Stimulated activated CD4-positive, alpha-beta T cell treated with anti-CD3 and anti-CD28 coated beads, Interleukin-1b, Interleukin-23, amount 100 ng/mL, for 24 hours (primary cell): ENCODE measurements around the gene COMMD6.
"Not testable (repeated sequence)": the region's sequence is repeated elsewhere in the genome, so short reads cannot be mapped to it uniquely, and the experiment has no call there.

Source experiments
- DNase-seq, 4 experiments: peaks; one replicate each; pipeline ENCODE4 v3.0.0-alpha.2; 2020; ENCODE audit warnings: low read depth in 4 of 4, low spot score in 1 of 4

COMMD6 gene

DNA sequence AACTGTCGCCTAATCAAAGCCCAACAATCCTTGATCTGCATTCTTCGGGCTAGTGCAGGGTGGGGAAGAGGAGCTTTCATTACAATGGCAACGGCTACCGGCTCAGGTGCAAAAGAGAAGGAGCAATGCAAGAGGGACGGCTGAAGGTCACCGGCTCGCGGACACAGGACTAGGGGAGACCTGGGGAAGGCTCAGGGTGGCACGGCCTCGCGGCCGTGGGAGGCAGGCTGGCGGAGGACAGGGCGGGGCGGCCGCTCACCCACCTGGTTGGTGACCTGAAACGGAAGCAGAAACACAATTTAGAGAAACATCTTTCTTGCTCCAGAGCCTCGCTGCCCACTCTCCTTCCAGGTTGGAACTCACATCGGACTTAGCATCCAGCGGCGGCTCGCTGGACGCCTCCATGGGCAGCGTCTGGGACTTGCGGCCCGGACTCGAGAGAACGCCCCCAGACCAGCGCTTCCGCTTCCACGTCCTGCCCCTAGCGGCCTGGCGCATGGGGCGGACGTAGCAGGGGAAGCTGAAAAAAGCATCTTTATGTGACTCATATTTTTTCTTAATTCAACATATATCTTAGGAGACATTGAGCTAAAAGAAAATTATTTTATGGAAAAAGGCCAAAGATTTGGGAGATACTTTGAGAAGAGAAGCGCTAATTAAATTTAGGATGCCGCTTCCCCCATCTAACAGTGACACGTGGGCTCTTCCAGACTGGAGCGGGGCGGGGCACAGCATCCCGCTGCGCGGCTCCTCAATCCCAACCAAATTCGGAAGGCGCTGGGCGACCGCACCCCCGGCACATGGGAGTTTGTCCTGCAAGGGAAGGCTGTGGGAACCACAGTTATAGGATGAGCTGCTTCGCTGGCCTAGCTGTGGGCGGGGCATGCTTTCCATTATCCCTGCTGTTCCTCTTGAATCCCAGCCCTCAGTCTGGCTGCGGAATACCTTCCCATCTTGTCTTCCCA lies at the start of gene COMMD6:
Gene COMMD6, minus strand, starts transcription at position 441 of the 965 bp plus-strand sequence. Its CDS starts 36 bp downstream, at position 405.
- peak; percentile 37 to 54 (median 48) for DNase-seq

DNA sequence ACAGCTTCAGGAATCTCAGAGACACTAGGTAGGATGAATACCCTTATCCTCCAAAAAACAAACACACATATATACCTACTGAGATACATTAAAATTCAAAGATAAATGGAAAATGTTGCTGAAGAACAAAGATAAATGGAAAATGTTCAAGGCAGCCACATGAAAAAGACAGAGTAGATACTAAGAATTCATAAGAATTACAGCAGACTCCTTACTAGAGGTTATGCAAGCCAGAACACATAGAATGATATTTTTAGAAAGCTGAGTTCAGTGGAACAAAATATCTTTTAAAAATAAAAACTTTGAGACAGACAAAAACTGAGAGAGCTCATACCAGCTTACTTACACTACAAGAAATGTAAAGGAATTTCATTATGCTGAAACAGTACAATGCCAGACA lies 47.5 kb upstream of the COMMD6 start:
- no peak for DNase-seq

DNA sequence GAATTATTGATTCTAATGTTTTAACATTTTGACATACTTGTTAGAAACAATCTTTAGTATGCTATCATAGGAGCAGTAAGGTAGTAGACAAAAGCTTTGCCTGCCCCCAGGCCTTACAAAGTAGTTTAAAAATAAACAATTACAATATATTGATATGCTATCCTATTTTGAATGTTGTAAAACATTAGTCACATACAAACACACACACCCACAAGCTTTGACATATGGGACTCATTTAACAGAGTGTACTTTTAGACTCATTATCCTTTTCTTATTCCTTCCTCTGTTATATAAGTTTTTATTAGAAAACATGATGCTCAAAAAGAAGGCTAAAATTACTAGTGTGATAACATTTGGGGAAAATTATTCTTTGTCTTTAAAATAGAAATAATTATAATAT lies 45.5 kb upstream of the COMMD6 start:
- no peak for DNase-seq

DNA sequence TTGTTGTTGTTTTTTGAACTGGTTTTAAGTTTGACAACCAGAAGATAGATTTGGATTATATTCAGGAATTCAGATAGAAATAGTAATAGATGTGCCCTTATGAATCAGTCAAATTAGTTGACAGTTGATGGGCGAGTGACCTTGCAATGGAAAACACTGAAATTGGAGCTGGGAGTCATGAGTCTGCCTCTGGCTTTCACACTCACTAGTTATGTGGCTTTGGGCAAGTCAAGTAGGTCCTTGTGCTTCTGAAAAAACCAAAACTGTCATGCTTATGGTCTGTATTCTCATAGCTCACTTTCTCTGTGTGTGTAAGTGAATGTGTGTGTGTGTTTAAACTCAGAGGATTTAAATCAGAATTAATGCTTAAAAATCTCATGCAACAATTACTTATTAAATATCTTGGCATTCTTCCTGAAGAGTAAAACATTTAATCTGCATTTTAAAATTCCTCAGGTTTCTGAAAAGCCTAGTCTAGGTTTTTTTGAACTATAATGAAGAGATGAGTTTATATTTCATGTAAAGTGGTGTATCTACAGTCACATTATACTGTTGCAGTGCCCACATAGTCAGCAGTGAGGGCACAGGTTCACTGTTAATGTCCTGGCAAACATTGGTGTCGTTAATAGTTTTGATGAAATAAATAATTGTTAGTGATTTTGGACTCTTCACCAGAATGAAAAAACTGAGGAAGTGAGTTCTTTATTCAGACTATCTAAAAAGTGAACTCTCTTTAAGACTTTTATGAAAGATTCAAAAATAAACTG lies 44.4 kb upstream of the COMMD6 start:
- DNase-seq, result no peak

DNA sequence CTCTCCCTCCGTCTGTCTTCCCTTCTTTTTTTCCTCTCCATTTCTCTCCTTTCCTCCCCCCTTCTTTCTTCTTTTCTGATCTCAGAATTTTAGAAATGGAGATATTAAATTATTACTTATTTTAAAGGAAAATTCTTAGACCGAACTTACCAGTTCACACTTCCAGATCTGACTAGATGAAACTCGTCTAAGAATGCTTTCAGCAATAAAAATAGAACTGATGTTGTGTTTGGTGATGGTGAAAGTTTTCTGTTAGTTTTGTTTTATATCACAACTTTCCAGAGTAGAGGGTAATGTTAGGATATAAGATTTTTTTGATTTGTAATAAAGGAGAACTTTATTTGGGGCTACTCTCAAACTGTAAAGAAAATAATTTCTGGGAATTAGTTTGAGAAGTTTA lies 41.9 kb upstream of the COMMD6 start:
- DNase-seq, result no peak

DNA sequence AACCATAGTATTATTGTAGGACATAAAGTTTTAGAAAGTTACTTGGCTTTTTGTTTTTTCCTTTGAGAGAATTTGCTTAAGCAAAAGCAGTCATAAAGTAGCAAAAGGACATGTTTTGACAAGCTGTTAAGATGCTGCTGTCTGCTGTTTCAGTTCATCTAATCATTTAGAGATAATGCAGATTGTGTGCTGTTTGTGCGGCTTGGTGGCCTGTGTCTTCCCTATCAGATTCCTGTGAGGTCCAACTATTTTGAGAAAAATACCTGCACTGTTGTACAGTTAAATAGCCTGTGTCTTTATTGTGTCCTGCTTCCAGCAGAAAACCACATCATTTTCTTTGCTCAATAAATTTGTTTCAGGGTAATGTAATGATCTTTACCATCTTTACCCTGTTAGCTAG lies 31.9 kb upstream of the COMMD6 start:
- no peak for DNase-seq

DNA sequence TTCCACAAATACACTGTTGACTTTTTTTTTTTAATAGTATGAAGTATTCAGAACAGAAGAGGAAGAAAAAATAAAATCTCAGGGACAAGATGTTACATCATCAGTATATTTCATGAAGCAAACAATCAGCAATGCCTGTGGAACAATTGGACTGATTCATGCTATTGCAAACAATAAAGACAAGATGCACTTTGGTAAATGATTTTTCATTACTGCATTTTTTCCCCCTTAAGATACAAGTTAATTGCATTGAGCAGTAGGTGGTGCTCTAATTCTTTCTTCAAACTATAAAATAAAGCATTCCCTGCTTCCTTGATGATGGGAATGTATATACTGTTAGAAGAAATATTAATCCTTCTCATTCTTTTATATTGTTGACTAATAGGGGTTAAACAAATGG lies 29.0 kb upstream of the COMMD6 start:
- DNase-seq, result no peak

DNA sequence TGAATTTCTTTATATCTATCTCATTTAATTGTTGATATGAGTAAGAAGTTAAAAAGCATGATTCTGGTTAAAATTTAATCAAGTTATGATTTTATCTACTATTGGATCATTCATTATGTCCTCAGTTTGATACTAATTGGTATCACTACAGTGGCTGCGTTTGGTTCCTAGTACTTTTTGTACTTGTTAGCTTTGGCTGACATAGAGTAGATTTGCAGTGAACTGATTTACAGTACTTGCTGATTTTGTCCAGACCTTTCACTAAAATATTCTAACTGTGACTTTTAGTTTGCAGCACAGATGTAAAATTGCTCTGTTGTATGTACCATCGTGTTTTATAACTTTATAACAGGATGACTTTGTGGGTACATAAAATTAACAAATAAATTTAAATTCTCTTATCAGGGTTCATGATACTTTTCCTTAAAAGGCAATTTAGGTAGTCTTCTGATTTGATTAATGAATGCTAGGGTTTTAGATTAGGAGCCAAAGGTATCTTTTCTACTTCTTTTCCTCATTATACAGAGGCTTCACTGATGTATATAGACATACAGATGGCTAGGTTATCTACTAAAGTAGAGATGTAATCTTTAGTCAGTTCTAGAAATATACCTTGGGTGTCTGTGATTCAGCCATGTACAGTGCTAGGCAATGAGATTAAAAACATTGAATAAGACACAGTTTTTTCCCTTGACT lies 20.7 kb upstream of the COMMD6 start:
- DNase-seq, result no peak

DNA sequence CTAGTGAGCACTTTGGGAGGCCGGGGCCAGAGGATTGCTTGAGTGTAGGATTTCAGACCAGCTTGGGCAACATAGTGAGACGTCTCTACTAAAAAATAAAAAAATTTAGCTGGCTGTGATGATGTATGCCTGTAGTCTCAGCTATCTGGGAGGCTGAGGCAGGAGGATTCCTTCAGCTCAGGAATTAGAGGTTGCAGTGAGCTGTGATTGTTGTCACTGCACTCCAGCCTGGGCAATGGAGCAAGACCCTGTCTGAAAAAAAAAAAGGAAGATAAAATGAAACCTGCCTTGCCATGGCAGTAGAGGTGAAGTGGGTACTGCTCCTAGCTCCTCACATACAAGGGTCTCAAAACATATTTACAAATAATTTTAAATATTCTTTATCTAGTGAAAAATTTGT lies 19.3 kb upstream of the COMMD6 start:
- no peak for DNase-seq

DNA sequence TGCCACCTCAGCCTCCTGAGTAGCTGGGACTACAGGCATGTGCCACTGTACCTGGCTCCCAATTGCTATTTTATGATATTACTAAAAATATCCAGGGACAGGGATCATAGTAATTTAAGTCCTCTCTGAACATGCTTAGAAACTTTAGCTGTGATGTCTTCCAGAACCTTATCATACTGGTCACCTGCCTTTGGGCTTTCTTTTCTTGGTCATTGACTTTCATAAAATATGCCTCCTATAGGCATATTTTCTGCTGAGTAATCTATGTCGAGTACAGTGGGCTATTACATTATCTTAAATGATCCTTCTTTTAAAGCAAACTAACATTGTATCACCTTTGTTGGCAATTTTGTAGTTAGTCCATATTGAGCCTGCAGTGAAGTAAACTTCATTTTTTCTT lies 18.2 kb upstream of the COMMD6 start:
- DNase-seq, result no peak

DNA sequence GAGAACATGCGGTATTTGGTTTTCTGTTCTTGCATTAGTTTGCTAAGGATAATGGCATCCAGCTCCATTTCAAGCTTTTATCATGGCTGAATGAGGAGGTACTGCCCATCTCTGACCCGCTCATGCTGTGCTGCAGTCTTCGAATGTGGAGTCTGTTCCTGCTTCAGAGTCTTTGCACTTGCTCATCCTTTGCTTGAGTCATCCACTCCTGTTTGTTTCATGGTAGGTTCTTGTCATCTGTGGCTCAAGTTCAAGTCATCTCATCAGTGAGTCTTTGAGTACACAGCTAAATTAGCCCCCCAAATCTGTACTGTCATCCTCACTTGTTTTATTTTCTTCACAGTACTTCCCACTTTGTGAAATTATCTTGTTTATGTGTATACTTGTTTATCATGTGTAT lies 17.3 kb upstream of the COMMD6 start:
- DNase-seq, result no peak

DNA sequence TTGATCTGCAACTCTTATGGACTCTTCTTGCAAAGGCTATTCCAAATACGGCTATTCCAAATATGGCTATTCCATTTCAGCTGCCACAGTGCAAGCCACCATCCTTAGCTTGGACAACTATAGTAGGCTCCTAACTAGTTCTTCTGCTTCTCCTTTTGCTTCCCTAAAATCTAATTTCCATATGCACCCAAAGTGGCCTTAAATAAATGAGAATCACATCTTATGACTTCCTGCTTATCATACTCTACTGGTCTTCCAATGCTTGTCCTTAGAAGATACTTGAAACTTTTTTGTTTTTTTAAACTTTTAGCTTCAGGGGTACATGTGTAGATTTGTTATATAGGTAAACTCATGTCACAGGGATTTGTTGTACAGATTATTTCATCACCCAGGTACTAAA lies 16.8 kb upstream of the COMMD6 start:
- no peak for DNase-seq

DNA sequence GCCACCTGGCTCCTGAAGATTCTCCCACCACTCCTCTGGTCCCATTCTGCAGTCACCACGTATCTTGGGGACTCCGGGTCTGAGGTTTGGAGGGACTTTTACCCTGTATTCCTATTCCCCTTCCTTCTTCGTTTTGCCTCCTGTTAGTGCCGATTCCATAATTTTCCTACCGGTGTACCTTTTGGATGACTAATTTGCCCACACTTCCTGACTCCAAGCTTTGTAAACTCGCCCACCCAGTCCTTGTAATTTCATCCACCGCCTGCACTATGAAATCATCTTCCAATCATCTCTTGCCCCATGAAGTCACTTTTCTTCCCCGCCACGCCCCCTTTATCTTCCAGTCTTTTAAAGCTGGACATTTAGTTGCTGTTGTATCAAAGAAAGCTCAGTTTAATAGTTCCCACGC lies 12.5 kb upstream of the COMMD6 start:
- DNase-seq, result peak in 1 of 4 experiments; percentile 24

DNA sequence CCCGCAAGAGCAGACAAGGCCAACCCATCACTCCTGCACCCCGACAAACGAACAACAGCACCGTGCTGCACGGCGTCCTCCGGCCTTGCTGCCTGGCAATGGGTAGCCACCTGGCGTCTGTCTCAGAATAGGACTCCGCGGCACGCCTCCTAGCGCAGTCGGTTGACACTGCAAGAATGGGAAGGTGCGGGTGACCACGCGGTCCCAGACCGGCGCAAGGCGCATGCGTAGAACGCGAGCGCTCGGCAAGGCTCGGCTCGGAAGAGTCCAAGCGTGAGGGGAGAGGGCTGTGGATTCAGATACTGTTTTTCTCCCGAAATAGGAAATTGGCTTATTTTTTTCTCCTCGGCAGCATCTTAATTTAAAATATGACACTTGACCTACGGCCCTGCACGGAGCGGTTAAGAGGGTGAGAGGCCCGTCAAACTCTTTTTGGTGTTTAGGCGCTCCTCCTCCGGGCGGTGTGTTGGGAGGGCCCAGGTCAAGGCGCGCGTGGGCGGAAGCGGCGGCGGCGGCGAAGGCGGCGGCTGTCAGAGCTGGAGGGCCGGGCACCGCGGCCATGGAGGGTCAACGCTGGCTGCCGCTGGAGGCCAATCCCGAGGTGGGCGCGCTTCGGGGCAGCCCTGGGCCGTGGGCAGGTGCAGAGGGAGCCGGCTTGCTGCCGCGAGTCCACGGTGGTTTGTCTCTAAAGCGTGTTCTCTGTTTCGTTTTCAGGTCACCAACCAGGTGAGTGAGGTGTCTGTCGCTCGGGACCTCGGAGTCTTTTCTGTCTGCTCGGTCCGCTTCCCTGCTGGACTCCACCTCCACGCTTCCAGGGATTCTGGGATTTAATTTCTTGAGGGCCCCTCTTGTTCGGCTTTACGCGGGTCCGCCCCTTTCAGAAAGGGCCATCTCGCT lies 11.9 kb upstream of the COMMD6 start, which contains the start of gene UCHL3:
Gene UCHL3, plus strand, starts transcription at position 530 of the 897 bp plus-strand sequence. Its CDS starts 30 bp downstream, at position 560.
- peak; percentile 95 to 98 (median 96) for DNase-seq

DNA sequence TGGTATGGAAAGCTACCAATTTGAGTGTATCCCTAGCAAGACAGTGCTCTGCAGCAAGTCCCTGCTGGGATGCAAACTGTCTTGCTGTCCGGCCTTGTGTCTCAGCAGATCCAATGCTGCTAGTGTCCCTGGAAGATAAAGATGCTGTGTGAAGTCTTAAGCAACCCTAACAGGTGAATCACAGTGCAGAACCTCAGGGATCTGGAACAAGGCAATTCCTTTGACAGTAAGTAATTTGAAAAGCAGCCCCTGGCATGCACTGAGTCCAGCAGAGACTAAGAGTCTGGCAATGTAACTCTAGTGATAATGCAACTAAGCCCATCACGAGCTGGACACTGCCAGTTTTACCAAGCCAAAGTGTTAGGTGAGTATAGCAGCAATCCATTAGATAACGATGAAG lies 10.3 kb upstream of the COMMD6 start:
- DNase-seq, result no peak

DNA sequence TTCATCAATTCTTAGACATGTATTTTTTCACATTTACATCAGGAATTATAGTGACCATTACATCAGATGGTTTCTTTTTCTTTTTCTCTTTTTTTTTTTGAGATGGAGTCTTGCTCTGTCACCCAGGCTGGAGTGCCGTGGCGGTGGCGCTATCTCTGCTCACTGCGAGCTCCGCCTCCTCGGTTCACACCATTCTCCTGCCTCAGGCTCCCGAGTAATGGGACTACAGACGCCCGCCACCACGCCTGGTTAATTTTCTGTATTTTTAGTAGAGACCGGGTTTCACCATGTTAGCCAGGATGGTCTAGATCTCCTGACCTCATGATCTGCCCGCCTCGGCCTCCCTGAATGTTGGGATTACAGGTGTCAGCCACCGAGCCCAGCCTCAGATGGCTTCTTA lies 7.7 kb upstream of the COMMD6 start:
- not testable (repeated sequence) for DNase-seq

DNA sequence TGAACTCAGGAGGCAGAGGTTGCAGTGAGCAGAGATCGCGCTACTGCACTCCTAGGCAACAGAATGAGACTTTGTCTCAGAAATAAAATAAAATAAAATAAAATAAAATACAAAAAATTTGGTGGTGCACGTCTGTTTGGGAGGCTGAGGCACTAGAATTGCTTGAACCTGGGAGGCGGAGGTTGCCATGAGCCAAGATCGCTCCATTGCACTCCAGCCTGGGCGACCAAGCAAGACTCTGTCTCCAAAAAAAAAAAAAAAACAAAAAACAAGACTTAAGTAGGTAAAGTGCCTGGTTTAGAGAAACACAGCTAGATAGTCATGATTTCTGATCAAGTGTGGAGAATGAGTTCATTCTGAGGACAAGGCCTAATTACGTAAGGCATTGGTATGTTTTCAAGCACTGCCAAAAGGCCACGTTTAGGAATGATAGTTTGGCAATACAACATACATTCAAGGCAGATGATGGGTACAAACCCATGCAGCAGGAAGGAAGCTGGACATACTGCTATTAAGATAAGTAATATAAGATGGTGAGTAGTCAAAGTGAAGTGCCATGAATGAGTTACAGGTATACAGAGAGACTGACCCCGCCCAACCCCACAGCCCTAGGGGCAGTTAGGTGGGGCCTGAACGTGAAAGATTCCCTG lies 7.2 kb upstream of the COMMD6 start:
- DNase-seq, result no peak

DNA sequence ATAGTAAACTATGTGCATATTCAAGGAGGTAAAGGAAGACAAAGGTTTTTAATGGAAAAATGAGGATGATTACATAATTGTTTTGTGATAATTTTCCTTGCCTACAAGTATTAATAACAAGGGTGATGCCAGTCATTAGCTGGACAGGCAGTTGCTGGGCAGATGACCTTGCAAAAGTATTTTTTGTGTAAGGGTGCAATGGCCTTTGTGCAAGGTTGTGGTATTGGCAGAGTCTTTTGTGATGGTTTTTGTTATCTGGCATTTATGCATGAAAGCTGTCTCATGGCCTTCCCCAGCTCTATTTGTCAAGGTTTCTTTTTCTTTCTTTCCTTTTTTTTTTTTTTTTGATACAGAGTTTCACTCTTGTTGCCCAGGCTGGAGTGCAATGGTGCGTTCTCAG lies 4.3 kb upstream of the COMMD6 start:
- no peak for DNase-seq

DNA sequence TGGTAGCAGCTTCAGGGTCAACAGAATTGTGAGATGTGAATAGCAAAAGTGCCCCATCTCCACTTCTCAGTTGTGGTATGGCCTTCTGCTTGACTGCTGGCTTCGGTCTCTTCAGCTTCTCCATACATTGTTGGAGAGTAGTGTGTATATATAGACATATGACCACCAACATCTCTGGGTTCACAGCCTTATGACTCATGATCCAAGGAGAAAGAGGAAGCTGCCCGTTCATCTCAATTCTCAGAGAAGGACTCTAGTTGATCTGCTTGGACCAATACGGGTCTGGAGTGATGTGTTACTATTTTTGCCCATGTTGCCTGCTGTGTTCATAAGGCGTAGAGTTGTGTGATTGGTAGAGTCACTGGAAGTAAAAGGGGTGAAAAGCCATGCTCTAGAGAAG lies 3.6 kb upstream of the COMMD6 start:
- DNase-seq, result no peak

DNA sequence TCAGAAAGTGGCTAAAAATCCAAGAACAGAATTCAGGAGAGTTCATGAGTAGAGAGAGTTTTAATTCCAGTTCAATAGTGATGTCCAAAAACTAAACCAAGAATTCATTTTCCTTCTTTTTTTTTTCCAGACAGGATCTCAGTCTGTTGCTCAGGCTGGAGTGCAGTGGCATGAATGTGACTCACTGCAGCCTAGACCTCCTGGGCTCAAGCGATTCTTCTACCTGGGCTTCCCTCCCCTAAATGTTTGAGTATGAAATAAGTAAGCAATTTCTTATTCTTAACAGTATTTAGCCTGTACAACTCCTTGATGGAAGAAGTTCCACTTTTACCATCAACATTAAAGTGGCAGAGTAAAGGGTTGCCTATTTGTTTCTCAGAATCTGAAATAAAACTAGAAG lies 3.8 kb downstream of the COMMD6 start:
- DNase-seq, result no peak
